CD1c-positive myeloid dendritic cell (primary cell): ENCODE measurements around the gene LBX2.
"Not testable (repeated sequence)": the region's sequence is repeated elsewhere in the genome, so short reads cannot be mapped to it uniquely, and the experiment has no call there.

ENCODE experiments used
- DNase-seq: peaks from one replicate; pipeline ENCODE4 v3.0.0-alpha.2; 2016; ENCODE audit errors: extremely low spot score

Gene LBX2

DNA sequence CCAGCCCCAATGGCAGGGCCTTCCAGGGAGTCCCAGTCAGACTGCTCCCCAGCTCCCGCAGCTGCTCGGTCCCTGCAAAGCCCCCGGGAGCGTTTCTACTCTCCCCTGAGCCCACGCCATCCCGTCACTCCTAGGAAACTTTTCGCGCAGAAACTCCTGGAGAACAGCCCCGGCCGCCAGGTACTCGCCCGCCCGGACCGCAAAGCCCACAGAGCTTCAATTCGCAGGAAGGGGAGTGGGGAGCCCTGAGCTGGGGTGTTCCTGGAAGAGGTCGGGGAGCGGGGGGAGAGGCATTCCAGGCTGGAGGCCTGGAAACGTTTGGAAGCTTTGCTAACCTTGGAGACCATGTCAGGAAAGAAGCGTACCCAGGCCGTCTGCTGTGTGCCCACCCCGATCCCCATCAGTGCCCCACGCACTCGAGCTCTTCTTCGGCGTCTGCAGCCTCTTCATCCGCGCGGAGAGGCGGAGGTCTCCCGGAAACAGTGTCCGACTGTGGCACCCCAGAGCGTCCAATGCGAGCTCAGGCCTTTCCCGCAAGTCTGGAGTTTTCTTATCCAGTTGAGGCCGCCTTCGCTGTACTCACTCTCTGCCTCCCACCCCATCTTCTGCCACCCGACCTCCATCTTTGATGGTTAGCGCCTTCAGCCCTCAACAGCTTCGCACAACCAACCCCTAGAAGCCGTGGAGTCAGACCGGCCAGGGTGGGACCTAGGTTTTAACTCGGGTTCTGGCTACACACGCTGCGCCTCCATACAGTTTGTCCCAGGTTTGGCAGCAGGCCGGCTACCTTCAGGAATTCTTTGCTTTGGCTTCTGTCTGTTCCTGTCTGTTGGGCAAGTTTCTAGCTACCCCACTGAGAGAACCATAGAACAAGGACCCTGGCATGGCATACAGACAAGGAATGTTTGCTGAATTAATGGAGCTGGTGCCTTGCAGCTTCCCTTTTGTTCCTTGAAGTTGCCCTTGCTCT lies 4.4 kb upstream of the LBX2 start:
- no peak for DNase-seq

GRCh38 chr2:74502720-74503505 lies 3.5 kb upstream of the LBX2 start:
- peak; percentile 71 for DNase-seq

DNA sequence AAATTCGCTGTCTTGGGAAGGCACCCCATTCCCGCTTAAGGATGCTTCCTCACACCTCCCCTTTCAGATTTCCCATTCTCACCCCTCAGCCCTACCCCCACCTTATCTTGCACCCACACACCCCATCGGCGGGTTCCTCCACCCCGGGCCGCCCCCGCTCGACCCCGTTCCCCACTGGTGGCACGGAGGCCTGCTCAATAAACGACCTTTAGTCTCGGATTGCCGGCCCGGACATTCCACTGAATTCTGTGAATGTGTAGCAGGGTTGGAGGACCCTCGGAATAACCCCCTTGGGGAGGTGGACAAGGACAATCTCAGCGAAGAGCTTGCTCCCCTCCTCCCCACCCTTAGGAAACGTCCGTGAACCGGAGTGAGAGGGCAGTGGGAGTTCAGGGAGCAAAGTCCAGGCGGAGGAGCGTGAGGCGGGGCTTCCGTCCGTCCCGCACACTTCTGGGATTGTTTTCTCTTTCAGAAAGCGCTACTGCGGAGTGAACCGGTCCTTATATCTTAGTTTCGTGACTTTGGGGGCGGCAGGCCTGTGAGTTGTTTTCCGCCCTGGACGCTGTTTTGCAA lies 2.8 kb upstream of the LBX2 start:
- DNase-seq, result no peak

- no peak for DNase-seq
Measured at GRCh38 chr2:74501335-74502071, 2.1 kb upstream of the LBX2 start.

- DNase-seq, result no peak
Measured at GRCh38 chr2:74500578-74500946, 1.2 kb upstream of the LBX2 start.

DNA sequence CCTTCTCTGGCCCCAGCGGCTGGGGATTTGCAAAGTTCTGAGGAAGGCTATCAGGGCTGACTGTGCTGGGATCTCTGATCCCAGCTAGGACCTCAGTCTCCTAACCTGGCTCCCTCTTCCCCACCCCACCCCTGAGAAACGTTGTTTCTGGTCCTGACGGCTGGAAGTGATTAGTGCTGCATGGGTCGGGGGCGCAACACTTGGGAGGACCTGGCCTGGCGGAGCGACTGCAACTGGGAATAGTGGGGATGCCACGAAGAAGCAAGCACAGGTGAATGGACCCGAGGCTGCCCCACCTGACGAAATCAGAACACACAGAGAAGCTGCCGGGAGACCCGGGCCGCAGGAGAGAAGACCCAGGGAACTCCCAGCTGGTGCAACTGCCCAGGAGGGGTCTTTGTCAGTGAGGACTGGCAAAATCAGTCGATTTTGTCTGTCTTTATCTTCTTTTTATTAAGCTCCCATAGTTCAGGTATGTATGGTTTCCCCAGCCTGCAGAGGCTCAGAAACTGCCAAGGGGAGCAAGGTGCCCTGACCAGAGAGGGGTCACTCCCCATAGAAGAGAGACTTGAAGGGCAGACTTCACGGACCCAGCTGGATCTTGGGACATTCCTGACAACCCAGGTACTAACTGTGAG lies 656 bp upstream of the LBX2 start:
- DNase-seq, result no peak

DNA sequence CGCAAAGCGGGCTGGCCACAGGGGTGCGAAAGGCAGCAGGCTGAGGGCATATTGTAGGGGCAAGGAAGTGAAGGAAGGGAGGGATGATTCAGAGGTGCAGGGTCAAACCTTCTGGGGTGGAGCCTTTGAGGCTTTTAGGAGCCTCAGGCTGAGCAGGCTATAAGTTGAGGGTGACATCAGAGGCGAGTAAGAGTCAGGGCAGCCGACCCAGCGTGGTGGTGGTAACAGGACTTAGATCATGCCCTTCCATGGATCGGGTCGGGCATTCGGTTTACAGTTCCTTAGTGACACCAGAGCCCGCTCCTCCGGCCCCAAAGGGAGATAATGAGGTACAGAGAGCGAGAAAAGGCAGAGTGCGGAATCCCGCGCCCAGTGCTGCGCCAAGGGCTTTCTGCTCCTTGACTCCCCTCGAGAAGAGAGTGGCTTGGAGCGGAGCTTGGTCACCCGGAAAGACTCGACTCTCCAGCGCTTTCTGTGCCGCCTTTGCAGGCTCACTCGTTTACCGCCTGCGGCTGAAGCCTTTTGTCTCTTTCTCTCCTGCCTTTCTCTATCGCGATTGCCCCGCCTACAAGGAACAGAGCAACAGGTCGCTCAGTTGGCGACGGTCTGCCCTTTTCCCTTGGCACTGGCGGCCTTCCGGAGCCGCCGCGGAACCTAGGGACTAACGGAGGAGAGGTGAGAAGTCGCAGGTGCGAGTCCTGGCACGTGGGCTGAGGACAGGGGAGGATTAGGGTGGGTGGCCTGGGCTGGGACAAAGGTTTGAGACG lies 720 bp downstream of the LBX2 start:
- DNase-seq, result peak; percentile 35

DNA sequence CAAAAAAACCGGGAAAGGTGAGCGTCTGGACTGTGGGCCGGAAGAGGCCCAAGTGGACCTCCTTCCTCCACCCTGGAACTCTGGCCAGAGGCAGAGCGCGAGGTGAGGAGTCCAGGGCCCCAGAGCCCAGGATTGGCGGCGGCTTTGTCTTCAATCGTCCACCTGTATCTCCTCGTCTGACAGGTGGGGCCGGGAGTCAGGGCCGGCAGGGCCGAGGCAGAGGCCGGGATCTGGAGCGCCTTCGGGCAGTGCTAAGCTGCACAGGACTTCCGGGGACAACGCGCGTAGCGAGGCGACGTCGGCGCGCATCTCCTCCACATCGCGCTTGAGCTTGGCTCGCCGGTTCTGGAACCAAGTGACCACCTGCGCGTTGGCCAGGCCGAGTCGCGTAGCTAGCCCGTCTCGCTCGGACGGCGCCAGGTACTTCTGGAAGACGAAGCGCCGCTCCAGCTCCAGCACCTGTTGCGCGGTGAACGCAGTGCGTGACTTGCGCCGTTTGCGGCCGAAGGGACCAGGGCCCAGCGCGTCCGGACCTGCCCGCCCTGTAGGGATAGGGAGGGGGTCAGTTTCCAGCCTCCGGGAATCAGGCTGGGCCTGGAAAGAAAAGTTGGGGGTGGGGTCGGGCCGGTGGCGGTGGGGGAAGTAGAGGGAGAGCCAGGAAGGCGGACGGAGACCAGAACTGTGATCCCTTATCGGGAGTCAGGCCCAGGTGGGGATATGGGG lies 1.5 kb downstream of the LBX2 start:
- DNase-seq, result no peak

GRCh38 chr2:74496997-74497776 lies 2.2 kb downstream of the LBX2 start:
- no peak for DNase-seq

- DNase-seq, result no peak
Measured at GRCh38 chr2:74495440-74495839, 4.0 kb downstream of the LBX2 start.

DNA sequence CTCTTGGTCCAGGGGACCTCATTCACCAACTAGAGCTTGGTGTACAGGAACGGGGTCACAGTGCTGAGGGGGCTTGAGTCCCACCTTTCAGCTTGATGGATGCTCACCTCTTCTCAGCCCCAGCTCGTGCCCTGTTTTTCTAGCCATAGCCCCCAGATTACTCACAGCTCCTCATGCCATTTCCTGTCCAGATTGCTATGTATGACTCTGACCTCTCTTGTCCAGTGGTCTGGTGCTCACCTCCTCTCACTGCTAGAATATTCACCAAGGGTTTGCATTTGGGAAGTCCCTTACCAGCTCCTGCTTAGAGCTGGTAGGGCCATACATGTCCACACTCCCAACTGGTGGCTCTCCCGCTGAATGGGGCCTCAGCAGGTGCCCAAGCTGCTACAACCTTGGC lies 5.9 kb downstream of the LBX2 start:
- DNase-seq, result no peak

DNA sequence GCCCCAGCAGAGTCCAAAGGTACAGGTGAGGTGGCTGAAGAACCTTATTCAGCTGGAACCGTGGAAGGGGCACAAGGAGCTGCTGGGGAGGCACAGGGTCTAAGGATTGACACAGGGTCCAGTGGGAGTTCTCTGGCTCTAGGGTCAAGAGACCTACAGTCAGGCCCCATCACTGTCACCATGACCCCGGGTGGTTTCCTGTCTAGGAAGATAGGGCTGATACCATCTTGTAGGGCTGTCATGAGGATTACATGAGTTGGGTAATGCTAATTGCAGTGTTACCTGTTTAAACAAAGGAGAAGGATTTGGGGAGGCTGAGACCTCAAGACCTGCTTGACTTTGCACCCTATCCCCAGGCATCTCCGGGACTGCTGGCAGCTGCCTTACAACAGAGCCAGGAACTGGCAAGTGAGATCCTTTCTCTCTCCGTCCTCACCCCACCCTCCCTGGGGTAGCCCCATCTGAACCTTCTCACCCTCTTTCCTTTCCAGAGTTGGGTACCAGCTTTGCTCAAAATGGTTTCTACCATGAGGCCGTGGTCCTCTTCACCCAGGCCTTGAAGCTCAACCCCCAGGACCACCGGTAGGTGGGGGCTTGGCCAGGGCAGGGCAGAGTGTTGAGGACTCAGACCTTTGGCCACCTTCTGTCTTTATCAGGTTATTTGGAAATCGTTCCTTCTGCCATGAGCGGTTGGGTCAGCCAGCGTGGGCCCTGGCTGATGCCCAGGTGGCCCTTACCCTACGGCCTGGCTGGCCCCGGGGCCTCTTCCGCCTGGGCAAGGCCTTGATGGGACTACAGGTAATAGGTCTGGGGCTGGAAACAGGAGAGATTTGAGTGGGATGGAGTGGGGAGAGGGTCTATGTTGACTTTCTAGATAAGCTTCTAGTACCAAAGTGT lies 7.5 kb downstream of the LBX2 start:
- DNase-seq, result no peak

GRCh38 chr2:74489906-74490305 lies 9.5 kb downstream of the LBX2 start:
- no peak for DNase-seq

- no peak for DNase-seq
Measured at GRCh38 chr2:74488643-74489481, 10.5 kb downstream of the LBX2 start.

GRCh38 chr2:74486141-74486540 lies 13.3 kb downstream of the LBX2 start:
- no peak for DNase-seq

DNA sequence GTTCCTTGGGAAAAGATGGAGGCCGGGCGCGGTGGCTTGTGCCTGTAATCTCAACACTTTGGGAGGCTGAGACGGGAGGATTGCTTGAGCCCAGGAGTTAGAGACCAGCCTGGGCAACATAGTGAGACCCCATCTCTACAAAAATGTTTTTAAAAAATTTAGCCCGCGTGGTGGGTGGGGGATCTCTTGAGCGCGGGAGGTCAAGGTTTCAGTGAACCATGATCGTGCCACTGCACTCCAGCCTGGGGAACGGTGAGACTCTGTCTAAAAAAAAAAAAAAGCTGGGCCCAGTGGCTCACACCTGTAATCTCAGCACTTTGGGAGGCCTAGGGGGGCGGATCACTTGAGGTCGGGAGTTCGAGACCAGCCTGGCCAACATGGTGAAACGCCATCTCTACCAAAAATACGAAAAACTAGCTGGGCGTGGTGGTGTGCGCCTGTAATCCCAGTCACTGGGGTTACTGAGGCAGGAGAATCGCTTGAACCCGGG lies 15.7 kb downstream of the LBX2 start:
- not testable (repeated sequence) for DNase-seq
